IPS DF 4.7 (cell line): ENCODE data around the gene GIN1.
"Not testable (repeated sequence)": the region's sequence is repeated elsewhere in the genome, so short reads cannot be mapped to it uniquely, and the experiment has no call there.

Source experiments
- DNase-seq: peaks from one replicate; pipeline ENCODE4 v3.0.0-alpha.2; 2013; ENCODE audit warnings: low spot score; ENCODE audit errors: extremely low read depth

Gene GIN1

GRCh38 chr5:103111468-103111867 is 8.5 kb downstream of the GIN1 start:
- DNase-seq, result no peak

GRCh38 chr5:103110403-103110802 is 9.5 kb downstream of the GIN1 start:
- no peak for DNase-seq

GRCh38 chr5:103109277-103109676 is 10.7 kb downstream of the GIN1 start:
- no peak for DNase-seq

GRCh38 chr5:103108086-103108485 is 11.9 kb downstream of the GIN1 start:
- no peak for DNase-seq

GRCh38 chr5:103102234-103102633 is 17.7 kb downstream of the GIN1 start:
- no peak for DNase-seq

GRCh38 chr5:103101079-103101750 is 18.7 kb downstream of the GIN1 start:
- no peak for DNase-seq

GRCh38 chr5:103098993-103099392 is 20.9 kb downstream of the GIN1 start:
- DNase-seq, result no peak

GRCh38 chr5:103094737-103095136 is 25.2 kb downstream of the GIN1 start:
- DNase-seq, result no peak

- no peak for DNase-seq
Measured at GRCh38 chr5:103093727-103094126, 26.2 kb downstream of the GIN1 start.

GRCh38 chr5:103092676-103093075 is 27.3 kb downstream of the GIN1 start:
- DNase-seq, result no peak

- no peak for DNase-seq
Measured at GRCh38 chr5:103090791-103091190, 29.1 kb downstream of the GIN1 start.

- no peak for DNase-seq
Measured at GRCh38 chr5:103089272-103089671, 30.7 kb downstream of the GIN1 start.

- DNase-seq, result no peak
Measured at GRCh38 chr5:103086547-103086946, 33.4 kb downstream of the GIN1 start.

- DNase-seq, result no peak
Measured at GRCh38 chr5:103079796-103080195, 40.1 kb downstream of the GIN1 start.

GRCh38 chr5:103075442-103075841 is 44.5 kb downstream of the GIN1 start:
- no peak for DNase-seq

- DNase-seq, result not testable (repeated sequence)
Measured at GRCh38 chr5:103073500-103073899, 46.4 kb downstream of the GIN1 start.

GRCh38 chr5:103066326-103066725 is 53.6 kb downstream of the GIN1 start:
- DNase-seq, result no peak

- no peak for DNase-seq
Measured at GRCh38 chr5:103060424-103060954, 59.4 kb downstream of the GIN1 start.

- DNase-seq, result no peak
Measured at GRCh38 chr5:103059525-103059924, 60.4 kb downstream of the GIN1 start.

- no peak for DNase-seq
Measured at GRCh38 chr5:103057208-103058130, 62.5 kb downstream of the GIN1 start.

- DNase-seq, result not testable (repeated sequence)
Measured at GRCh38 chr5:103046706-103047105, 73.2 kb downstream of the GIN1 start.

GRCh38 chr5:103041071-103041676 is 78.8 kb downstream of the GIN1 start:
- DNase-seq, result no peak
